GM23338 (cell line): ENCODE data around the gene TMEM212. TPM values are rescaled to one million over a fixed set of nuclear protein-coding genes. Genes with fewer than 3 reads are reported as not detected.

Experiments used
- ATAC-seq: fragments of 200-7000 bp; cut with Tn5 transposase; 3 replicates; pipeline ENCODE4 v1.9.1; 2020
- DNase-seq: peaks from one replicate; pipeline ENCODE4 v3.0.0-alpha.2; 2015; ENCODE audit warnings: low spot score
- H2AFZ ChIP-seq: fragments of 200-600 bp; sonication (generic); 2 replicates; pipeline ENCODE4 v1.8.0; 2016; ENCODE audit warnings: antibody characterized with exemption, mild to moderate bottlenecking, moderate library complexity
- H3F3A ChIP-seq: fragments of 200-600 bp; sonication (generic); replicated peaks from 2 replicates; pipeline ENCODE4 v1.8.0; 2017; ENCODE audit warnings: antibody characterized with exemption, mixed run types, low read depth
- H3K27ac ChIP-seq: fragments of 200-600 bp; sonication (generic); 2 replicates; pipeline ENCODE4 v1.6.1; 2016; ENCODE audit warnings: low read depth
- H3K27me3 ChIP-seq: fragments of 200-600 bp; sonication (generic); 2 replicates; pipeline ENCODE4 v1.8.0; 2016; ENCODE audit warnings: mild to moderate bottlenecking, mixed run types, moderate library complexity; ENCODE audit not compliant: insufficient read depth
- H3K36me3 ChIP-seq: fragments of 200-600 bp; sonication (generic); 2 replicates; pipeline ENCODE4 v1.8.0; 2016; ENCODE audit warnings: mild to moderate bottlenecking; ENCODE audit not compliant: insufficient read depth
- H3K4me1 ChIP-seq: fragments of 200-600 bp; sonication (generic); 2 replicates; pipeline ENCODE4 v1.8.0; 2016; ENCODE audit warnings: mild to moderate bottlenecking, moderate library complexity; ENCODE audit not compliant: insufficient read depth
- H3K4me2 ChIP-seq: fragments of 200-600 bp; sonication (generic); 2 replicates; pipeline ENCODE4 v1.7.1; 2017; ENCODE audit warnings: mixed run types
- H3K4me3 ChIP-seq: fragments of 200-600 bp; sonication (generic); 2 replicates; pipeline ENCODE4 v1.6.1; 2016; ENCODE audit warnings: mixed run types
- H3K79me2 ChIP-seq: fragments of 200-600 bp; sonication (generic); replicated peaks from 2 replicates; pipeline ENCODE4 v1.8.0; 2017; ENCODE audit warnings: mild to moderate bottlenecking; ENCODE audit not compliant: insufficient read depth
- H3K9me2 ChIP-seq: fragments of 200-600 bp; sonication (generic); 2 replicates; pipeline ENCODE4 v1.8.0; 2017; ENCODE audit not compliant: insufficient read depth
- H4K20me1 ChIP-seq: fragments of 200-600 bp; sonication (generic); replicated peaks from 2 replicates; pipeline ENCODE4 v1.8.0; 2017; ENCODE audit warnings: mild to moderate bottlenecking; ENCODE audit not compliant: insufficient read depth
- H3K27ac Mint-ChIP-seq: 2 replicates; pipeline ENCODE4 v1.8.0; 2020; ENCODE audit warnings: inconsistent platforms, mild to moderate bottlenecking, moderate library complexity, mixed read lengths
- H3K27me3 Mint-ChIP-seq: 3 replicates; pipeline ENCODE4 v1.8.0; 2022; ENCODE audit warnings: low read depth, mild to moderate bottlenecking, moderate library complexity, mixed read lengths, inconsistent platforms; ENCODE audit not compliant: insufficient read depth, poor library complexity
- H3K36me3 Mint-ChIP-seq: 3 replicates; pipeline ENCODE4 v1.8.0; 2021; ENCODE audit warnings: low read depth, mild to moderate bottlenecking, inconsistent platforms, moderate library complexity, mixed read lengths
- H3K4me1 Mint-ChIP-seq: 3 replicates; pipeline ENCODE4 v1.8.0; 2020; ENCODE audit warnings: mild to moderate bottlenecking, inconsistent platforms, mixed read lengths
- H3K4me3 Mint-ChIP-seq: 3 replicates; pipeline ENCODE4 v1.8.0; 2021; ENCODE audit warnings: moderate library complexity, mild to moderate bottlenecking, inconsistent platforms, mixed read lengths
- H3K9me3 Mint-ChIP-seq: 3 replicates; pipeline ENCODE4 v1.8.0; 2020; ENCODE audit warnings: moderate library complexity, mild to moderate bottlenecking, inconsistent platforms, mixed read lengths
- CREB1 ChIP-seq: fragments of 250-450 bp; sonication (Bioruptor Pico); IDR thresholded peaks from 2 replicates; pipeline ENCODE4 v1.5.0; 2020; ENCODE audit warnings: low read depth, mild to moderate bottlenecking, moderate library complexity
- CTCF ChIP-seq, 2 experiments: fragments of 200-600 bp in 1 of 2; sonication (generic) in 1 of 2; conservative IDR thresholded peaks; 2 replicates each; pipeline versions ENCODE4 v1.5.1 to v1.6.1; 2016 to 2017; ENCODE audit warnings: antibody characterized with exemption in 2 of 2, low read depth in 2 of 2, mild to moderate bottlenecking in 2 of 2, moderate library complexity in 1 of 2
- EZH2 ChIP-seq: fragments of 200-600 bp; sonication (generic); IDR thresholded peaks from one replicate; pipeline ENCODE4 v1.8.0; 2017; ENCODE audit warnings: antibody characterized with exemption, mild to moderate bottlenecking, low read depth; ENCODE audit not compliant: unreplicated experiment
- EZH2phosphoT487 ChIP-seq: fragments of 200-600 bp; sonication (generic); IDR thresholded peaks from one replicate; pipeline ENCODE4 v1.8.1; 2018; ENCODE audit warnings: antibody characterized with exemption; ENCODE audit not compliant: unreplicated experiment
- JUNB ChIP-seq: IDR thresholded peaks from one replicate; pipeline ENCODE4 v1.6.1; 2016; ENCODE audit warnings: antibody characterized with exemption; ENCODE audit not compliant: unreplicated experiment
- NANOG ChIP-seq: IDR thresholded peaks from 2 replicates; pipeline ENCODE4 v1.6.1; 2016; ENCODE audit warnings: antibody characterized with exemption, borderline replicate concordance
- POLR2AphosphoS5 ChIP-seq: IDR thresholded peaks from 2 replicates; pipeline ENCODE4 v1.6.1; 2016; ENCODE audit warnings: antibody characterized with exemption, low read depth
- REST ChIP-seq: IDR thresholded peaks from one replicate; pipeline ENCODE4 v1.6.1; 2018; ENCODE audit warnings: antibody characterized with exemption; ENCODE audit not compliant: unreplicated experiment
- STAT1 ChIP-seq: IDR thresholded peaks from one replicate; pipeline ENCODE4 v1.6.1; 2016; ENCODE audit warnings: antibody characterized with exemption; ENCODE audit not compliant: unreplicated experiment
- ZNF114 ChIP-seq: fragments of 250-450 bp; sonication (Bioruptor Pico); IDR thresholded peaks from 2 replicates; pipeline ENCODE4 v1.5.0; 2020; ENCODE audit warnings: mild to moderate bottlenecking, moderate library complexity
- ZNF331 ChIP-seq: fragments of 250-450 bp; sonication (Bioruptor Pico); IDR thresholded peaks from 2 replicates; pipeline ENCODE4 v1.5.0; 2020; ENCODE audit warnings: low read depth, mild to moderate bottlenecking, moderate library complexity
- polyA plus RNA-seq: library from polyadenylated mRNA; unstranded; fragments of >200 nt; fragmentation: Nextera tagmentation; extraction: Ambion mirVana; gene quantifications from 2 replicates; pipeline ENCODE4 v1.2.1, GENCODE V29; 2016
- total RNA-seq: library from RNA; depleted of rRNA; stranded (reverse); fragments of >200 nt; shearing (Covaris generic); gene quantifications from 2 replicates; pipeline ENCODE4 v1.2.3, GENCODE V29; 2014
- TF ChIP-seq, protein P1 (sequence below): fragments of 250-450 bp; sonication (Bioruptor Pico); IDR thresholded peaks from 2 replicates; pipeline ENCODE4 v1.5.0; 2020; ENCODE audit warnings: mild to moderate bottlenecking, moderate library complexity
- TF ChIP-seq, protein P2 (sequence below): IDR thresholded peaks from 2 replicates; pipeline ENCODE4 v1.6.1; 2016; ENCODE audit warnings: antibody characterized with exemption

Gene TMEM212
- total and polyA plus RNA-seq, 2 experiments from 2014 or later = not detected

GRCh38 chr3:171879472-171879871, 36.3 kb downstream of the TMEM212 start:
- no peak overlapping the region for H3K27ac ChIP-seq
- Mint-ChIP-seq H3K4me3 (no peak overlapping the region), H3K9me3 (no peaks in the 10 kb centered on the region), H3K36me3 (no peaks in the 10 kb centered on the region), H3K27ac (no peak overlapping the region), H3K27me3 (peaks cover 8% of the 10 kb centered on the region), H3K4me1 (peaks cover 43% of the 10 kb centered on the region)
- no peaks in the 10 kb centered on the region for H3K79me2 ChIP-seq
- H3K36me3 ChIP-seq = no peaks in the 10 kb centered on the region
- no peaks in the 10 kb centered on the region for H3K27me3 ChIP-seq
- no peaks in the 10 kb centered on the region for H3F3A ChIP-seq
- no peak overlapping the region for H3K4me3 ChIP-seq
- TF ChIP-seq, protein P1, sequence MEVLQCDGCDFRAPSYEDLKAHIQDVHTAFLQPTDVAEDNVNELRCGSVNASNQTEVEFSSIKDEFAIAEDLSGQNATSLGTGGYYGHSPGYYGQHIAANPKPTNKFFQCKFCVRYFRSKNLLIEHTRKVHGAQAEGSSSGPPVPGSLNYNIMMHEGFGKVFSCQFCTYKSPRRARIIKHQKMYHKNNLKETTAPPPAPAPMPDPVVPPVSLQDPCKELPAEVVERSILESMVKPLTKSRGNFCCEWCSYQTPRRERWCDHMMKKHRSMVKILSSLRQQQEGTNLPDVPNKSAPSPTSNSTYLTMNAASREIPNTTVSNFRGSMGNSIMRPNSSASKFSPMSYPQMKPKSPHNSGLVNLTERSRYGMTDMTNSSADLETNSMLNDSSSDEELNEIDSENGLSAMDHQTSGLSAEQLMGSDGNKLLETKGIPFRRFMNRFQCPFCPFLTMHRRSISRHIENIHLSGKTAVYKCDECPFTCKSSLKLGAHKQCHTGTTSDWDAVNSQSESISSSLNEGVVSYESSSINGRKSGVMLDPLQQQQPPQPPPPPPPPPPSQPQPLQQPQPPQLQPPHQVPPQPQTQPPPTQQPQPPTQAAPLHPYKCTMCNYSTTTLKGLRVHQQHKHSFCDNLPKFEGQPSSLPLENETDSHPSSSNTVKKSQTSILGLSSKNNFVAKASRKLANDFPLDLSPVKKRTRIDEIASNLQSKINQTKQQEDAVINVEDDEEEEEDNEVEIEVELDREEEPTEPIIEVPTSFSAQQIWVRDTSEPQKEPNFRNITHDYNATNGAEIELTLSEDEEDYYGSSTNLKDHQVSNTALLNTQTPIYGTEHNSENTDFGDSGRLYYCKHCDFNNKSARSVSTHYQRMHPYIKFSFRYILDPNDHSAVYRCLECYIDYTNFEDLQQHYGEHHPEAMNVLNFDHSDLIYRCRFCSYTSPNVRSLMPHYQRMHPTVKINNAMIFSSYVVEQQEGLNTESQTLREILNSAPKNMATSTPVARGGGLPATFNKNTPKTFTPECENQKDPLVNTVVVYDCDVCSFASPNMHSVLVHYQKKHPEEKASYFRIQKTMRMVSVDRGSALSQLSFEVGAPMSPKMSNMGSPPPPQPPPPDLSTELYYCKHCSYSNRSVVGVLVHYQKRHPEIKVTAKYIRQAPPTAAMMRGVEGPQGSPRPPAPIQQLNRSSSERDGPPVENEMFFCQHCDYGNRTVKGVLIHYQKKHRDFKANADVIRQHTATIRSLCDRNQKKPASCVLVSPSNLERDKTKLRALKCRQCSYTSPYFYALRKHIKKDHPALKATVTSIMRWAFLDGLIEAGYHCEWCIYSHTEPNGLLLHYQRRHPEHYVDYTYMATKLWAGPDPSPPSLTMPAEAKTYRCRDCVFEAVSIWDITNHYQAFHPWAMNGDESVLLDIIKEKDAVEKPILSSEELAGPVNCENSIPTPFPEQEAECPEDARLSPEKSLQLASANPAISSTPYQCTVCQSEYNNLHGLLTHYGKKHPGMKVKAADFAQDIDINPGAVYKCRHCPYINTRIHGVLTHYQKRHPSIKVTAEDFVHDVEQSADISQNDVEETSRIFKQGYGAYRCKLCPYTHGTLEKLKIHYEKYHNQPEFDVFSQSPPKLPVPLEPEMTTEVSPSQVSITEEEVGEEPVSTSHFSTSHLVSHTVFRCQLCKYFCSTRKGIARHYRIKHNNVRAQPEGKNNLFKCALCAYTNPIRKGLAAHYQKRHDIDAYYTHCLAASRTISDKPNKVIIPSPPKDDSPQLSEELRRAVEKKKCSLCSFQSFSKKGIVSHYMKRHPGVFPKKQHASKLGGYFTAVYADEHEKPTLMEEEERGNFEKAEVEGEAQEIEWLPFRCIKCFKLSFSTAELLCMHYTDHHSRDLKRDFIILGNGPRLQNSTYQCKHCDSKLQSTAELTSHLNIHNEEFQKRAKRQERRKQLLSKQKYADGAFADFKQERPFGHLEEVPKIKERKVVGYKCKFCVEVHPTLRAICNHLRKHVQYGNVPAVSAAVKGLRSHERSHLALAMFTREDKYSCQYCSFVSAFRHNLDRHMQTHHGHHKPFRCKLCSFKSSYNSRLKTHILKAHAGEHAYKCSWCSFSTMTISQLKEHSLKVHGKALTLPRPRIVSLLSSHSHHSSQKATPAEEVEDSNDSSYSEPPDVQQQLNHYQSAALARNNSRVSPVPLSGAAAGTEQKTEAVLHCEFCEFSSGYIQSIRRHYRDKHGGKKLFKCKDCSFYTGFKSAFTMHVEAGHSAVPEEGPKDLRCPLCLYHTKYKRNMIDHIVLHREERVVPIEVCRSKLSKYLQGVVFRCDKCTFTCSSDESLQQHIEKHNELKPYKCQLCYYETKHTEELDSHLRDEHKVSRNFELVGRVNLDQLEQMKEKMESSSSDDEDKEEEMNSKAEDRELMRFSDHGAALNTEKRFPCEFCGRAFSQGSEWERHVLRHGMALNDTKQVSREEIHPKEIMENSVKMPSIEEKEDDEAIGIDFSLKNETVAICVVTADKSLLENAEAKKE (CRISPR knock-in tag) = no peak
- no peak for TF ChIP-seq CREB1 (CRISPR knock-in tag)
- no peak for TF ChIP-seq ZNF114 (CRISPR knock-in tag)
- TF ChIP-seq, protein P2, sequence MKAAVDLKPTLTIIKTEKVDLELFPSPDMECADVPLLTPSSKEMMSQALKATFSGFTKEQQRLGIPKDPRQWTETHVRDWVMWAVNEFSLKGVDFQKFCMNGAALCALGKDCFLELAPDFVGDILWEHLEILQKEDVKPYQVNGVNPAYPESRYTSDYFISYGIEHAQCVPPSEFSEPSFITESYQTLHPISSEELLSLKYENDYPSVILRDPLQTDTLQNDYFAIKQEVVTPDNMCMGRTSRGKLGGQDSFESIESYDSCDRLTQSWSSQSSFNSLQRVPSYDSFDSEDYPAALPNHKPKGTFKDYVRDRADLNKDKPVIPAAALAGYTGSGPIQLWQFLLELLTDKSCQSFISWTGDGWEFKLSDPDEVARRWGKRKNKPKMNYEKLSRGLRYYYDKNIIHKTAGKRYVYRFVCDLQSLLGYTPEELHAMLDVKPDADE = no peak
- no peak for TF ChIP-seq POLR2AphosphoS5
- TF ChIP-seq EZH2 = no peak
- TF ChIP-seq STAT1 = no peak
- TF ChIP-seq CTCF (conservative IDR thresholded peaks at IDR 0.05; ENCODE audit: low read depth in 2 of 2) = no peak
- no peak for TF ChIP-seq NANOG
- TF ChIP-seq JUNB = no peak
- no peak for TF ChIP-seq REST
- no peak for TF ChIP-seq EZH2phosphoT487
- no peak for TF ChIP-seq ZNF331
- peaks cover 36% of the 10 kb centered on the region for H3K4me1 ChIP-seq
- no peaks in the 10 kb centered on the region; the same call in 1 of the 2 replicates for H3K9me2 ChIP-seq
- peak overlapping the region; percentile 2; the same call in 1 of the 2 replicates for H2AFZ ChIP-seq
- H4K20me1 ChIP-seq = no peaks in the 10 kb centered on the region
- 0 out of 2 replicates have a peak overlapping the region, but pooled peaks have one; percentile 36 for H3K4me2 ChIP-seq
- DNase-seq = no peak
- no peak for ATAC-seq
